GM23338 (cell line): ENCODE data around the gene LMO2. TPM values are rescaled to one million over a fixed set of nuclear protein-coding genes. Genes with fewer than 3 reads are reported as not detected.

Experiments used
- ATAC-seq: fragments of 200-7000 bp; cut with Tn5 transposase; 3 replicates; pipeline ENCODE4 v1.9.1; 2020
- DNase-seq: peaks from one replicate; pipeline ENCODE4 v3.0.0-alpha.2; 2015; ENCODE audit warnings: low spot score
- H2AFZ ChIP-seq: fragments of 200-600 bp; sonication (generic); 2 replicates; pipeline ENCODE4 v1.8.0; 2016; ENCODE audit warnings: antibody characterized with exemption, mild to moderate bottlenecking, moderate library complexity
- H3F3A ChIP-seq: fragments of 200-600 bp; sonication (generic); replicated peaks from 2 replicates; pipeline ENCODE4 v1.8.0; 2017; ENCODE audit warnings: antibody characterized with exemption, mixed run types, low read depth
- H3K27ac ChIP-seq: fragments of 200-600 bp; sonication (generic); 2 replicates; pipeline ENCODE4 v1.6.1; 2016; ENCODE audit warnings: low read depth
- H3K27me3 ChIP-seq: fragments of 200-600 bp; sonication (generic); 2 replicates; pipeline ENCODE4 v1.8.0; 2016; ENCODE audit warnings: mild to moderate bottlenecking, mixed run types, moderate library complexity; ENCODE audit not compliant: insufficient read depth
- H3K36me3 ChIP-seq: fragments of 200-600 bp; sonication (generic); 2 replicates; pipeline ENCODE4 v1.8.0; 2016; ENCODE audit warnings: mild to moderate bottlenecking; ENCODE audit not compliant: insufficient read depth
- H3K4me1 ChIP-seq: fragments of 200-600 bp; sonication (generic); 2 replicates; pipeline ENCODE4 v1.8.0; 2016; ENCODE audit warnings: mild to moderate bottlenecking, moderate library complexity; ENCODE audit not compliant: insufficient read depth
- H3K4me2 ChIP-seq: fragments of 200-600 bp; sonication (generic); 2 replicates; pipeline ENCODE4 v1.7.1; 2017; ENCODE audit warnings: mixed run types
- H3K4me3 ChIP-seq: fragments of 200-600 bp; sonication (generic); 2 replicates; pipeline ENCODE4 v1.6.1; 2016; ENCODE audit warnings: mixed run types
- H3K79me2 ChIP-seq: fragments of 200-600 bp; sonication (generic); replicated peaks from 2 replicates; pipeline ENCODE4 v1.8.0; 2017; ENCODE audit warnings: mild to moderate bottlenecking; ENCODE audit not compliant: insufficient read depth
- H3K9me2 ChIP-seq: fragments of 200-600 bp; sonication (generic); 2 replicates; pipeline ENCODE4 v1.8.0; 2017; ENCODE audit not compliant: insufficient read depth
- H4K20me1 ChIP-seq: fragments of 200-600 bp; sonication (generic); replicated peaks from 2 replicates; pipeline ENCODE4 v1.8.0; 2017; ENCODE audit warnings: mild to moderate bottlenecking; ENCODE audit not compliant: insufficient read depth
- H3K27ac Mint-ChIP-seq: 2 replicates; pipeline ENCODE4 v1.8.0; 2020; ENCODE audit warnings: inconsistent platforms, mild to moderate bottlenecking, moderate library complexity, mixed read lengths
- H3K27me3 Mint-ChIP-seq: 3 replicates; pipeline ENCODE4 v1.8.0; 2022; ENCODE audit warnings: low read depth, mild to moderate bottlenecking, moderate library complexity, mixed read lengths, inconsistent platforms; ENCODE audit not compliant: insufficient read depth, poor library complexity
- H3K36me3 Mint-ChIP-seq: 3 replicates; pipeline ENCODE4 v1.8.0; 2021; ENCODE audit warnings: low read depth, mild to moderate bottlenecking, inconsistent platforms, moderate library complexity, mixed read lengths
- H3K4me1 Mint-ChIP-seq: 3 replicates; pipeline ENCODE4 v1.8.0; 2020; ENCODE audit warnings: mild to moderate bottlenecking, inconsistent platforms, mixed read lengths
- H3K4me3 Mint-ChIP-seq: 3 replicates; pipeline ENCODE4 v1.8.0; 2021; ENCODE audit warnings: moderate library complexity, mild to moderate bottlenecking, inconsistent platforms, mixed read lengths
- H3K9me3 Mint-ChIP-seq: 3 replicates; pipeline ENCODE4 v1.8.0; 2020; ENCODE audit warnings: moderate library complexity, mild to moderate bottlenecking, inconsistent platforms, mixed read lengths
- CREB1 ChIP-seq: fragments of 250-450 bp; sonication (Bioruptor Pico); IDR thresholded peaks from 2 replicates; pipeline ENCODE4 v1.5.0; 2020; ENCODE audit warnings: low read depth, mild to moderate bottlenecking, moderate library complexity
- CTCF ChIP-seq, 2 experiments: fragments of 200-600 bp in 1 of 2; sonication (generic) in 1 of 2; conservative IDR thresholded peaks; 2 replicates each; pipeline versions ENCODE4 v1.5.1 to v1.6.1; 2016 to 2017; ENCODE audit warnings: antibody characterized with exemption in 2 of 2, low read depth in 2 of 2, mild to moderate bottlenecking in 2 of 2, moderate library complexity in 1 of 2
- ETS1 ChIP-seq: IDR thresholded peaks from 2 replicates; pipeline ENCODE4 v1.6.1; 2016; ENCODE audit warnings: antibody characterized with exemption
- EZH2 ChIP-seq: fragments of 200-600 bp; sonication (generic); IDR thresholded peaks from one replicate; pipeline ENCODE4 v1.8.0; 2017; ENCODE audit warnings: antibody characterized with exemption, mild to moderate bottlenecking, low read depth; ENCODE audit not compliant: unreplicated experiment
- EZH2phosphoT487 ChIP-seq: fragments of 200-600 bp; sonication (generic); IDR thresholded peaks from one replicate; pipeline ENCODE4 v1.8.1; 2018; ENCODE audit warnings: antibody characterized with exemption; ENCODE audit not compliant: unreplicated experiment
- JUNB ChIP-seq: IDR thresholded peaks from one replicate; pipeline ENCODE4 v1.6.1; 2016; ENCODE audit warnings: antibody characterized with exemption; ENCODE audit not compliant: unreplicated experiment
- NANOG ChIP-seq: IDR thresholded peaks from 2 replicates; pipeline ENCODE4 v1.6.1; 2016; ENCODE audit warnings: antibody characterized with exemption, borderline replicate concordance
- POLR2AphosphoS5 ChIP-seq: IDR thresholded peaks from 2 replicates; pipeline ENCODE4 v1.6.1; 2016; ENCODE audit warnings: antibody characterized with exemption, low read depth
- REST ChIP-seq: IDR thresholded peaks from one replicate; pipeline ENCODE4 v1.6.1; 2018; ENCODE audit warnings: antibody characterized with exemption; ENCODE audit not compliant: unreplicated experiment
- STAT1 ChIP-seq: IDR thresholded peaks from one replicate; pipeline ENCODE4 v1.6.1; 2016; ENCODE audit warnings: antibody characterized with exemption; ENCODE audit not compliant: unreplicated experiment
- ZNF114 ChIP-seq: fragments of 250-450 bp; sonication (Bioruptor Pico); IDR thresholded peaks from 2 replicates; pipeline ENCODE4 v1.5.0; 2020; ENCODE audit warnings: mild to moderate bottlenecking, moderate library complexity
- ZNF331 ChIP-seq: fragments of 250-450 bp; sonication (Bioruptor Pico); IDR thresholded peaks from 2 replicates; pipeline ENCODE4 v1.5.0; 2020; ENCODE audit warnings: low read depth, mild to moderate bottlenecking, moderate library complexity
- polyA plus RNA-seq: library from polyadenylated mRNA; unstranded; fragments of >200 nt; fragmentation: Nextera tagmentation; extraction: Ambion mirVana; gene quantifications from 2 replicates; pipeline ENCODE4 v1.2.1, GENCODE V29; 2016
- total RNA-seq: library from RNA; depleted of rRNA; stranded (reverse); fragments of >200 nt; shearing (Covaris generic); gene quantifications from 2 replicates; pipeline ENCODE4 v1.2.3, GENCODE V29; 2014
- TF ChIP-seq, protein P1 (sequence below): fragments of 250-450 bp; sonication (Bioruptor Pico); IDR thresholded peaks from 2 replicates; pipeline ENCODE4 v1.5.0; 2020; ENCODE audit warnings: mild to moderate bottlenecking, moderate library complexity

Gene LMO2
- total and polyA plus RNA-seq, 2 experiments from 2014 or later = 1.4 to 3.1 TPM

DNA sequence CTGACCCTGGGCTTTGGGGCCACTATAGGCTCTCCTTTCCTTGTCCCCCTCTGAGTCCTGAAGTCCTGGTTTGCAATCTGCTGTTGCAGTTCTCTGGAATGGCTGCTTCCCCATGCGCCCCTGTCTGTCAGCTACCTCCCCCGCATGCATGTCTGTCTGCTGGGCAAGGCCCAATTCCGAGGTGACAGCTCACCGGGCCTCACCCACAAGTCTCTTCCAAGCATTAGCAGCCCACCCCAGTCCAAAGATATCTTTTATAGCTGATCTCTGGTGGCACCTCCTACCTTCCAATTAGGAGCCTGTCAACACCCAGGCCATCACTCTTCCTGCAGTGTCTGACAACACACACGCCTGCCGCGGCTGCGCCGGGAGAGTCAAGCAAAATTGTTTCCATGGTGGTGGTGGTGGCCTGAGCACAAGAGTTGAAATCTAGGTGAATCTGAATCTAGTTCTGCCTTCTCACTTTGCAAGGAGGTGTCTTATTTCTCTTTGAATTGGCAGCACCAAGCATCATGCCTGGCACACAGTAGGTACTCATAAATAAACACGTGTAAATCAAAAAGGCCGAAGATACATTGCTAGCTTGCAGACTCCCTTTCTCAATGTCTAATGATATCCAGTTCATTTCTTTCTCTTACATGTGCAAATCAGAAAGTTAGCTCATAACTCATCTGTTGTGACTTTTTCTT is 1.2 kb upstream of the LMO2 start:
- no peak overlapping the region for H3K4me3 ChIP-seq
- Mint-ChIP-seq H3K4me1 (peaks cover 22% of the 10 kb centered on the region), H3K27ac (no peak overlapping the region), H3K9me3 (no peaks in the 10 kb centered on the region; the same call in 1 of the 3 replicates), H3K27me3 (peaks cover 4% of the 10 kb centered on the region), H3K36me3 (no peaks in the 10 kb centered on the region), H3K4me3 (no peak overlapping the region)
- no peak for ATAC-seq
- 0 out of 2 replicates have a peak overlapping the region, but pooled peaks have one; percentile 14 for H2AFZ ChIP-seq
- H3K36me3 ChIP-seq = no peaks in the 10 kb centered on the region
- H4K20me1 ChIP-seq = no peaks in the 10 kb centered on the region
- H3K27me3 ChIP-seq = no peaks in the 10 kb centered on the region
- peaks cover 6% of the 10 kb centered on the region for H3K4me1 ChIP-seq
- H3K27ac ChIP-seq = no peak overlapping the region
- TF ChIP-seq POLR2AphosphoS5 (no peak), NANOG (no peak), EZH2phosphoT487 (no peak), ETS1 (no peak), JUNB (no peak), CREB1 (no peak), ZNF331 (no peak), STAT1 (no peak), REST (no peak), EZH2 (no peak), ZNF114 (no peak), CTCF (conservative IDR thresholded peaks at IDR 0.05; ENCODE audit: low read depth in 2 of 2) (no peak)
- TF ChIP-seq, protein P1, sequence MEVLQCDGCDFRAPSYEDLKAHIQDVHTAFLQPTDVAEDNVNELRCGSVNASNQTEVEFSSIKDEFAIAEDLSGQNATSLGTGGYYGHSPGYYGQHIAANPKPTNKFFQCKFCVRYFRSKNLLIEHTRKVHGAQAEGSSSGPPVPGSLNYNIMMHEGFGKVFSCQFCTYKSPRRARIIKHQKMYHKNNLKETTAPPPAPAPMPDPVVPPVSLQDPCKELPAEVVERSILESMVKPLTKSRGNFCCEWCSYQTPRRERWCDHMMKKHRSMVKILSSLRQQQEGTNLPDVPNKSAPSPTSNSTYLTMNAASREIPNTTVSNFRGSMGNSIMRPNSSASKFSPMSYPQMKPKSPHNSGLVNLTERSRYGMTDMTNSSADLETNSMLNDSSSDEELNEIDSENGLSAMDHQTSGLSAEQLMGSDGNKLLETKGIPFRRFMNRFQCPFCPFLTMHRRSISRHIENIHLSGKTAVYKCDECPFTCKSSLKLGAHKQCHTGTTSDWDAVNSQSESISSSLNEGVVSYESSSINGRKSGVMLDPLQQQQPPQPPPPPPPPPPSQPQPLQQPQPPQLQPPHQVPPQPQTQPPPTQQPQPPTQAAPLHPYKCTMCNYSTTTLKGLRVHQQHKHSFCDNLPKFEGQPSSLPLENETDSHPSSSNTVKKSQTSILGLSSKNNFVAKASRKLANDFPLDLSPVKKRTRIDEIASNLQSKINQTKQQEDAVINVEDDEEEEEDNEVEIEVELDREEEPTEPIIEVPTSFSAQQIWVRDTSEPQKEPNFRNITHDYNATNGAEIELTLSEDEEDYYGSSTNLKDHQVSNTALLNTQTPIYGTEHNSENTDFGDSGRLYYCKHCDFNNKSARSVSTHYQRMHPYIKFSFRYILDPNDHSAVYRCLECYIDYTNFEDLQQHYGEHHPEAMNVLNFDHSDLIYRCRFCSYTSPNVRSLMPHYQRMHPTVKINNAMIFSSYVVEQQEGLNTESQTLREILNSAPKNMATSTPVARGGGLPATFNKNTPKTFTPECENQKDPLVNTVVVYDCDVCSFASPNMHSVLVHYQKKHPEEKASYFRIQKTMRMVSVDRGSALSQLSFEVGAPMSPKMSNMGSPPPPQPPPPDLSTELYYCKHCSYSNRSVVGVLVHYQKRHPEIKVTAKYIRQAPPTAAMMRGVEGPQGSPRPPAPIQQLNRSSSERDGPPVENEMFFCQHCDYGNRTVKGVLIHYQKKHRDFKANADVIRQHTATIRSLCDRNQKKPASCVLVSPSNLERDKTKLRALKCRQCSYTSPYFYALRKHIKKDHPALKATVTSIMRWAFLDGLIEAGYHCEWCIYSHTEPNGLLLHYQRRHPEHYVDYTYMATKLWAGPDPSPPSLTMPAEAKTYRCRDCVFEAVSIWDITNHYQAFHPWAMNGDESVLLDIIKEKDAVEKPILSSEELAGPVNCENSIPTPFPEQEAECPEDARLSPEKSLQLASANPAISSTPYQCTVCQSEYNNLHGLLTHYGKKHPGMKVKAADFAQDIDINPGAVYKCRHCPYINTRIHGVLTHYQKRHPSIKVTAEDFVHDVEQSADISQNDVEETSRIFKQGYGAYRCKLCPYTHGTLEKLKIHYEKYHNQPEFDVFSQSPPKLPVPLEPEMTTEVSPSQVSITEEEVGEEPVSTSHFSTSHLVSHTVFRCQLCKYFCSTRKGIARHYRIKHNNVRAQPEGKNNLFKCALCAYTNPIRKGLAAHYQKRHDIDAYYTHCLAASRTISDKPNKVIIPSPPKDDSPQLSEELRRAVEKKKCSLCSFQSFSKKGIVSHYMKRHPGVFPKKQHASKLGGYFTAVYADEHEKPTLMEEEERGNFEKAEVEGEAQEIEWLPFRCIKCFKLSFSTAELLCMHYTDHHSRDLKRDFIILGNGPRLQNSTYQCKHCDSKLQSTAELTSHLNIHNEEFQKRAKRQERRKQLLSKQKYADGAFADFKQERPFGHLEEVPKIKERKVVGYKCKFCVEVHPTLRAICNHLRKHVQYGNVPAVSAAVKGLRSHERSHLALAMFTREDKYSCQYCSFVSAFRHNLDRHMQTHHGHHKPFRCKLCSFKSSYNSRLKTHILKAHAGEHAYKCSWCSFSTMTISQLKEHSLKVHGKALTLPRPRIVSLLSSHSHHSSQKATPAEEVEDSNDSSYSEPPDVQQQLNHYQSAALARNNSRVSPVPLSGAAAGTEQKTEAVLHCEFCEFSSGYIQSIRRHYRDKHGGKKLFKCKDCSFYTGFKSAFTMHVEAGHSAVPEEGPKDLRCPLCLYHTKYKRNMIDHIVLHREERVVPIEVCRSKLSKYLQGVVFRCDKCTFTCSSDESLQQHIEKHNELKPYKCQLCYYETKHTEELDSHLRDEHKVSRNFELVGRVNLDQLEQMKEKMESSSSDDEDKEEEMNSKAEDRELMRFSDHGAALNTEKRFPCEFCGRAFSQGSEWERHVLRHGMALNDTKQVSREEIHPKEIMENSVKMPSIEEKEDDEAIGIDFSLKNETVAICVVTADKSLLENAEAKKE (CRISPR knock-in tag) = no peak
- H3K79me2 ChIP-seq = no peaks in the 10 kb centered on the region
- no peak overlapping the region for H3K4me2 ChIP-seq
- H3F3A ChIP-seq = no peaks in the 10 kb centered on the region
- no peak for DNase-seq
- H3K9me2 ChIP-seq = no peaks in the 10 kb centered on the region
